SK-N-SH treated with all-trans-retinoic acid at 6 μM for 48 hours (cell line): Measurements from ENCODE around the gene MED9.

Experiments
- BACH2 ChIP-seq: fragments of 250-450 bp; sonication (Bioruptor Pico); IDR thresholded peaks from 2 replicates; pipeline ENCODE4 v1.9.0; 2021; ENCODE audit warnings: mild to moderate bottlenecking, borderline replicate concordance
- ISL1 ChIP-seq: fragments of 250-450 bp; sonication (Bioruptor Pico); IDR thresholded peaks from 2 replicates; pipeline ENCODE4 v2.1.2; 2022; ENCODE audit warnings: mild to moderate bottlenecking, moderate library complexity
- PATZ1 ChIP-seq: fragments of 250-450 bp; sonication (Bioruptor Pico); IDR thresholded peaks from 2 replicates; pipeline ENCODE4 v1.8.0; 2020; ENCODE audit warnings: mild to moderate bottlenecking, moderate library complexity, borderline replicate concordance
- SNAI2 ChIP-seq: fragments of 250-450 bp; sonication (Bioruptor Pico); IDR thresholded peaks from 2 replicates; pipeline ENCODE4 v1.5.0; 2020; ENCODE audit warnings: mild to moderate bottlenecking, moderate library complexity
- TCF4 ChIP-seq: fragments of 250-450 bp; sonication (Bioruptor Pico); IDR thresholded peaks from 2 replicates; pipeline ENCODE4 v1.8.0; 2021; ENCODE audit warnings: mild to moderate bottlenecking, moderate library complexity, borderline replicate concordance
- ZFP30 ChIP-seq: fragments of 450-650 bp; formaldehyde crosslinking; IDR thresholded peaks from 2 replicates; pipeline ENCODE4 v1.5.0; 2022; ENCODE audit warnings: mild to moderate bottlenecking, moderate library complexity
- ZNF565 ChIP-seq: fragments of 450-650 bp; formaldehyde crosslinking; conservative IDR thresholded peaks from 2 replicates; pipeline ENCODE4 v1.5.0; 2020; ENCODE audit warnings: low read depth, mild to moderate bottlenecking, moderate library complexity

- TF ChIP-seq ISL1, result no peak
- TF ChIP-seq TCF4 (CRISPR knock-in tag), result no peak
- TF ChIP-seq SNAI2 (CRISPR knock-in tag), result no peak
- TF ChIP-seq ZFP30 (CRISPR knock-in tag), result no peak
- TF ChIP-seq PATZ1, result no peak
- no peak for TF ChIP-seq ZNF565 (CRISPR knock-in tag)
- no peak for TF ChIP-seq BACH2 (CRISPR knock-in tag)
Measured at GRCh38 chr17:17493249-17493985, 16.6 kb downstream of the MED9 start.
